ENCODE measurements around the gene FAM3D. TPM values are rescaled to one million over a fixed set of nuclear protein-coding genes. Genes with fewer than 3 reads are reported as not detected.

Gene FAM3D
- total and polyA plus RNA-seq, 9 of the 15 experiments (the other 6 are each of a cell fraction or from before 2014, with no cell fraction given): not detected

- CTCF ChIA-PET (ENCODE audit: low intra/inter-chr PET ratio): no interaction called here
Measured at GRCh38 chr3:58608648-58609047, 57.9 kb downstream of the FAM3D start.

More at GRCh38 chr3:58608648-58609047, 57.9 kb downstream of the FAM3D start:
- Histone ChIP-seq H3K9me1 (ENCODE audit: control insufficient read depth, insufficient read depth, low read length) (no peaks in the 10 kb centered on the region), H3K9me3 (replicated peaks; ENCODE audit: control insufficient read depth, insufficient read depth, low read depth, low read length) (no peaks in the 10 kb centered on the region), H3K4me3 (no peak overlapping the region), H3K4me2 (ENCODE audit: insufficient read depth, low read length) (no peak overlapping the region), H3K36me3 (ENCODE audit: control insufficient read depth, insufficient read depth, low read length) (no peaks in the 10 kb centered on the region), H3K9ac (ENCODE audit: insufficient read depth in 1 of 2, low read depth in 2 of 2, low read length in 2 of 2) (no peak overlapping the region), H3K27me3 (ENCODE audit: control insufficient read depth in 2 of 2, insufficient read depth in 2 of 2, low read length in 2 of 2) (peaks cover 0 to 9% of the 10 kb centered on the region in 2 experiments; a peak in 2 of 5 replicates), H2AFZ (ENCODE audit: low read depth, low read length) (no peak overlapping the region), H3K27ac (ENCODE audit: extremely low read depth, low read depth, low read length) (no peak overlapping the region), H3K4me1 (replicated peaks in 1 of 2; ENCODE audit: control insufficient read depth in 2 of 2, insufficient read depth in 2 of 2, low read length in 2 of 2) (no peaks in the 10 kb centered on the region; a peak in 1 of 5 replicates), H3K79me2 (ENCODE audit: control insufficient read depth, insufficient read depth, low read length) (no peaks in the 10 kb centered on the region), H4K20me1 (replicated peaks; ENCODE audit: control insufficient read depth, insufficient read depth, low read length) (no peaks in the 10 kb centered on the region)
- DNase-seq (ENCODE audit: extremely low read depth in 1 of 4, low spot score in 3 of 4): no peak
- FAIRE-seq: no peak
- BruUV-seq (replicated peaks): no TSS peak
- TF ChIP-seq TCFL5 (CRISPR knock-in tag; conservative IDR thresholded peaks at IDR 0.05) (no peak), ERF (CRISPR knock-in tag; IDR thresholded peaks at IDR 0.05) (no peak), MCM2 (IDR thresholded peaks at IDR 0.05; ENCODE audit: low read depth) (no peak), PML (IDR thresholded peaks at IDR 0.05; ENCODE audit: low read length) (no peak), ZBTB34 (CRISPR knock-in tag; IDR thresholded peaks at IDR 0.05) (no peak), PHB2 (IDR thresholded peaks at IDR 0.05; ENCODE audit: low read depth) (no peak), ZNF436 (CRISPR knock-in tag; IDR thresholded peaks at IDR 0.05) (no peak), JUND (IDR thresholded peaks at IDR 0.05; ENCODE audit: borderline replicate concordance, low read depth, low read length) (no peak), JUND (tag; IDR thresholded peaks at IDR 0.05; ENCODE audit: borderline replicate concordance, low read depth, low read length) (no peak), HSF4 (CRISPR knock-in tag; IDR thresholded peaks at IDR 0.05; ENCODE audit: borderline replicate concordance) (no peak), CBX2 (IDR thresholded peaks at IDR 0.05; ENCODE audit: insufficient read depth, low read length, poor library complexity, severe bottlenecking) (no peak), STAT5A (IDR thresholded peaks at IDR 0.05; ENCODE audit: borderline replicate concordance, low read length) (no peak), NFIC (IDR thresholded peaks at IDR 0.05) (no peak)
- WGBS (ENCODE audit: insufficient coverage, low coverage, missing lambda C conversion rate): 2% methylated on average over 5 of the region's 5 CpGs
- POLR2A ChIA-PET: interaction anchor here (1.5 kb wide), 1 partner anchor 8 kb away, joined by 4 read pairs; no protein-coding TSS in a partner anchor
- intact Hi-C loops (cut with micrococcal nuclease) (no loop called here), in situ Hi-C loops (cut with MboI) (no loop called here)
- ATAC-seq: no peak

All from K562 (cell line).